BE2C (cell line): ENCODE measurements around the gene NANOGP8.
"Not testable (repeated sequence)": the region's sequence is repeated elsewhere in the genome, so short reads cannot be mapped to it uniquely, and the experiment has no call there.

ENCODE experiments used
- DNase-seq: peaks from one replicate; pipeline ENCODE4 v3.0.0-alpha.2; 2020
- H3K27me3 ChIP-seq: fragments of 250-450 bp; sonication (Bioruptor Pico); 2 replicates; pipeline ENCODE4 v1.5.1; 2020; ENCODE audit warnings: mild to moderate bottlenecking
- H3K36me3 ChIP-seq: fragments of 250-450 bp; sonication (Bioruptor Pico); 2 replicates; pipeline ENCODE4 v1.5.1; 2020; ENCODE audit warnings: mild to moderate bottlenecking
- H3K4me1 ChIP-seq: fragments of 250-450 bp; sonication (Bioruptor Pico); 2 replicates; pipeline ENCODE4 v1.5.1; 2020
- H3K4me3 ChIP-seq: 2 replicates; pipeline ENCODE4 v1.5.1; 2011; ENCODE audit warnings: low read depth, low read length
- H3K9me3 ChIP-seq: fragments of 250-450 bp; sonication (Bioruptor Pico); 2 replicates; pipeline ENCODE4 v1.5.1; 2020
- TF ChIP-seq, protein P1 (sequence below): IDR thresholded peaks from 2 replicates; pipeline ENCODE4 v1.5.1; 2012; ENCODE audit warnings: mild to moderate bottlenecking, low read depth, low read length

The NANOGP8 gene

DNA sequence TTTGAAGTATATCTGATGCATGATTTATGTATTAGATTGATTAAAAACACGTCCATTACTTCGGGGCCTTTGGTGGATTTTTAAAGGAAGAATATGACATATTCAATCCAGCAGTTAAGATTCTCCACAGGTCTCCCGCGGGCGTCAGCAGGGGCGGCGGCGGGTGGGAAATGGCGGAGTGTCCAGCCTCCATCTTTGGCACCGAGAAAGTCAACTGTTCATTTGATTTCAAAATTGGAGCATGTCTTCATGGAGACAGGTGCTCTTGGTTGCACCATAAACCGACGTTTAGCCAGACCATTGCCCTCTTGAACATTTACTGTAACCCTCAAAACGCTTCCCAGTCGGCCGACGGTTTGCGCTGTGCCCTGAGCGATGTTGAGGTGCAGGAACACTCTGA is 7.2 kb upstream of the NANOGP8 start:
- Histone ChIP-seq H3K36me3 (no peaks in the 10 kb centered on the region; the same call in 1 of the 2 replicates), H3K27me3 (no peaks in the 10 kb centered on the region), H3K9me3 (no peaks in the 10 kb centered on the region), H3K4me1 (peaks cover 5% of the 10 kb centered on the region; the same call in 1 of the 2 replicates), H3K4me3 (no peak overlapping the region)
- DNase-seq = no peak
- TF ChIP-seq, protein P1, sequence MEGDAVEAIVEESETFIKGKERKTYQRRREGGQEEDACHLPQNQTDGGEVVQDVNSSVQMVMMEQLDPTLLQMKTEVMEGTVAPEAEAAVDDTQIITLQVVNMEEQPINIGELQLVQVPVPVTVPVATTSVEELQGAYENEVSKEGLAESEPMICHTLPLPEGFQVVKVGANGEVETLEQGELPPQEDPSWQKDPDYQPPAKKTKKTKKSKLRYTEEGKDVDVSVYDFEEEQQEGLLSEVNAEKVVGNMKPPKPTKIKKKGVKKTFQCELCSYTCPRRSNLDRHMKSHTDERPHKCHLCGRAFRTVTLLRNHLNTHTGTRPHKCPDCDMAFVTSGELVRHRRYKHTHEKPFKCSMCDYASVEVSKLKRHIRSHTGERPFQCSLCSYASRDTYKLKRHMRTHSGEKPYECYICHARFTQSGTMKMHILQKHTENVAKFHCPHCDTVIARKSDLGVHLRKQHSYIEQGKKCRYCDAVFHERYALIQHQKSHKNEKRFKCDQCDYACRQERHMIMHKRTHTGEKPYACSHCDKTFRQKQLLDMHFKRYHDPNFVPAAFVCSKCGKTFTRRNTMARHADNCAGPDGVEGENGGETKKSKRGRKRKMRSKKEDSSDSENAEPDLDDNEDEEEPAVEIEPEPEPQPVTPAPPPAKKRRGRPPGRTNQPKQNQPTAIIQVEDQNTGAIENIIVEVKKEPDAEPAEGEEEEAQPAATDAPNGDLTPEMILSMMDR = no peak

DNA sequence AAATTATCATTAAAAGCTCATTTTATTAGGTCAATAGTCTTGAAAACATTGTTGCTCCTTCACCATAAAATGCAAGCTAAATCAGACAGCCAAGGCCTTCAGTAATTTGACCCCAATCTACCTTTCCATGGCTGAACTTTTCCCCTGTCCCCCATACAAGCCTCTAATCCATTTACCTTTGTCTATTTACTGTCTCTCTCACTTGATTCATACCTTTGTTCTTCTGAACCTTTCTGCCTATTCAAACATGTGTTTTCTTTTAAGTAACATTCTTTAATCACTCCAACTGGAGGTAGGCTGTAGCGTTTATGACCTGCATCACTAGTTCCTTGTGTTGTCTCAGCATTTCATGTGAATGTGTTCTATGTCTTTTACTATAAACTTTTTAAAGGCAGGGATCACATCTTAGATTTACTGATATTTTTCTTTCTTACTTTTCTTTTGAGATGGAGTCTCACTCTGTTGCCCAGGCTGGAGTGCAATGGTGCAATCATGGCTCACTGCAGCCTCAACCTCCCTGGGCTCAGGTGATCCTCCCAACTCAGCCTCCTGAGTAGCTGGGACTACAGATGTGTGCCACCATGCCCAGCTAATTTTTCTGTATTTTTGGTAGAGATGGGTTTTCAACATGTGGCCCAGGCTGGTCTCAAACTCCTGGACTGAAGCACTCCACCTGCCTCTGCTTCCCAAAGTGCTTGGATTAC is 5.2 kb upstream of the NANOGP8 start:
- peaks cover 5% of the 10 kb centered on the region; the same call in 1 of the 2 replicates for H3K4me1 ChIP-seq
- H3K9me3 ChIP-seq = no peaks in the 10 kb centered on the region
- H3K27me3 ChIP-seq = no peaks in the 10 kb centered on the region
- no peaks in the 10 kb centered on the region; the same call in 1 of the 2 replicates for H3K36me3 ChIP-seq
- H3K4me3 ChIP-seq = no peak overlapping the region
- no peak for DNase-seq
- TF ChIP-seq, protein P1 = no peak

DNA sequence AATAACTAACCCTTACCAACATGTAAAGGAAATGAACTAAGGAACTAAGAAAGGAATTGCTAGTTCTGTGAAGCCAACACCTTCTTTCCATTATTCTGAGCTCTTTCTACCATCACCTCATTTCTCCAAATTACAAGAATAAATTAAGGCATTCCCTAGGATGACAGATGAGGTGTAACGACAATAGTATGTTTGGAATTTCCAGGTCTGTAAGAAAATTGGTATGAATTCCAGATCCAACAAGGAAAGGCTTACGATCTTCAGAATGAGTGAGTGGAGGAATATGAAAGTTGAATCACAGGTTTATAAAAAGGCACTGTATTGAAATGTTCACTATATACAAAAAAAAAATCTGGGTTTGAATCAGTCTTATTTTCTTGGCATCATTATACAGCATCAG is 4.5 kb upstream of the NANOGP8 start:
- Histone ChIP-seq H3K4me1 (0 out of 2 replicates have a peak, but pooled peaks cover 3% of the 10 kb centered on the region), H3K4me3 (no peak overlapping the region), H3K27me3 (no peaks in the 10 kb centered on the region), H3K9me3 (no peaks in the 10 kb centered on the region), H3K36me3 (no peaks in the 10 kb centered on the region; the same call in 1 of the 2 replicates)
- TF ChIP-seq, protein P1 = no peak
- DNase-seq = no peak

DNA sequence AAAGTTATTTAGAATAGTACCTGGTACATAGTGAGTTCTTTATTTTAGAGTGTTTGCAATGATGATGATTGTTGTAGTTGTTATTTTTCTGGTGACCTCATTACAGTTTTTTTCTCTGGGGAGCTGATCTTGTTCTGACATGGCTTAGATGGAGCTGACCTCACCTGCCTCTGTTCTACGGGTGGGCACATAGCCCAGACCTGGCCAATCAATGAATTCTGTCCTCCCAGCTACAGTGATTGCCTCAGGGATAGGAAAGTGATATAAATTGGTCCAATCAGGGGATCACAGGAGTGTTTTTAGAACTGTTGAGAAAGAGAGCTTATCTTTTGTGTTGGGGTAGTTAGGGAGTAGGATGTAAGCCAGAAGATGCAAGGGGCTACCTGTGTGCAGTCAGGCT is 3.2 kb upstream of the NANOGP8 start:
- Histone ChIP-seq H3K4me1 (0 out of 2 replicates have a peak, but pooled peaks cover 3% of the 10 kb centered on the region), H3K27me3 (no peaks in the 10 kb centered on the region), H3K4me3 (no peak overlapping the region), H3K9me3 (no peaks in the 10 kb centered on the region), H3K36me3 (no peaks in the 10 kb centered on the region; the same call in 1 of the 2 replicates)
- no peak for DNase-seq
- TF ChIP-seq, protein P1 = no peak

DNA sequence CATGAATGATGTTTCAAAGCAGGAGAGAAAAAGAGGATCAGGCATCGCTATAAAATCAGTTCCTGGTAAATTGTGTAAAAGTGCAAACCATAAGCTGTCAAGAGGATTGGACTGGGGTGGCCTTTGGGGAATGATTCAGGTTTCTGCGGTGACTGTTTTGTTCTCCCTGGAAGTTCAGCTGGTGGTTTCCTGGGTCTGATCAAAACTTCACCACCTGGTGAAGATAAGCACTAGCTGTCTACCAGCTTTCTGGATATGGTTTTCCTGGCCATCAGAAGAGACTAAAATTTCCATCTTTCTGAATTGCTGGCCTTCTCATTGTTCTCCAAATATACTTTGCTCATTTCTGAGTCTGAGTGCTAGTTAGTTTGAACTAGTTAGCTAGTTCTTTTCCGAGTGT is 2.7 kb upstream of the NANOGP8 start:
- TF ChIP-seq, protein P1 = no peak
- no peaks in the 10 kb centered on the region for H3K27me3 ChIP-seq
- no peaks in the 10 kb centered on the region for H3K9me3 ChIP-seq
- H3K36me3 ChIP-seq = no peaks in the 10 kb centered on the region; the same call in 1 of the 2 replicates
- no peak for DNase-seq
- H3K4me3 ChIP-seq = no peak overlapping the region
- 0 out of 2 replicates have a peak, but pooled peaks cover 3% of the 10 kb centered on the region for H3K4me1 ChIP-seq

DNA sequence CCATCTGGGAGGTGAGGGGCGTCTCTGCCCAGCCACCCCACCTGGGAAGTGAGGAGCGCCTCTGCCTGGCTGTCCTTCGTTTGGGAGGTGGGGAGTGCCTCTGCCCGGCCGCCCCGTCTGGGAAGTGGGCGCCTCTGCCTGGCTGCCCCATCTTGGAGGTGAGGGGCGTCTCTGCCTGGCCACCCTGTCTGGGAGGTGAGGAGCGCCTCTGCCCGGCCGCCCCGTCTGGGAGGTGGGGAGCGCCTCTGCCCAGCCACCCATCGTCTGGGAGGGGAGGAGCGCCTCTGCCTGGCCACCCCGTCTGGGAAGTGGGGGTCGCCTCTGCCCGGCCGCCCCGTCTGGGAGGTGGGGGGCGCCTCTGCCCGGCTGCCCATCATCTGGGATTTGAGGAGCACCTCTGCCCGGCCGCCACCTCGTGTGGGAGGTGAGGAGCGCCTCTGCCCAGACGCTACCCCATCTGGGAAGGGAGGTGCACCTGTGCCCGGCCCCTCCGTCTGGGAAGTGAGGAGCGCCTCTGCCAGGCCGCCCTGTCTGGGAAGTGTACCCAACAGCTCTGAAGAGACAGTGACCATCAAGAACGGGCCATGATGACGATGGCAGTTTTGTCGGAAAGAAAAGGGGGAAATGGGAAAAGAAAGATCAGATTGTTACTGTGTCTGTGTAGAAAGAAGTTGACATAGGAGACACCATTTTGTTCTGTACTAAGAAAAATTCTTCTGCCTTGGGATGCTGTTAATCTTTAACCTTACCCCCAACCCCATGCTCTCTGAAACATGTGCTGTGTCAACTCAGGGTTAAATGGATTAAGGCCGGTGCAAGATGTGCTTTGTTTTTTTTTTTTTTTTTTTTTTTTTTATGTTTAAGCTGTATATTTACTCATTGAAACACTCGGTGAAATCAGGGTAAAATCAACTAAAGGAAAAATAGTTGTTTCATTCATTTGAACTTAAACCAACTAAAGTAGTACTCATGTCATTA is 2.4 kb downstream of the NANOGP8 start:
- not testable (repeated sequence) for H3K4me1 ChIP-seq, H3K36me3 ChIP-seq, H3K9me3 ChIP-seq, H3K4me3 ChIP-seq, DNase-seq, H3K27me3 ChIP-seq

DNA sequence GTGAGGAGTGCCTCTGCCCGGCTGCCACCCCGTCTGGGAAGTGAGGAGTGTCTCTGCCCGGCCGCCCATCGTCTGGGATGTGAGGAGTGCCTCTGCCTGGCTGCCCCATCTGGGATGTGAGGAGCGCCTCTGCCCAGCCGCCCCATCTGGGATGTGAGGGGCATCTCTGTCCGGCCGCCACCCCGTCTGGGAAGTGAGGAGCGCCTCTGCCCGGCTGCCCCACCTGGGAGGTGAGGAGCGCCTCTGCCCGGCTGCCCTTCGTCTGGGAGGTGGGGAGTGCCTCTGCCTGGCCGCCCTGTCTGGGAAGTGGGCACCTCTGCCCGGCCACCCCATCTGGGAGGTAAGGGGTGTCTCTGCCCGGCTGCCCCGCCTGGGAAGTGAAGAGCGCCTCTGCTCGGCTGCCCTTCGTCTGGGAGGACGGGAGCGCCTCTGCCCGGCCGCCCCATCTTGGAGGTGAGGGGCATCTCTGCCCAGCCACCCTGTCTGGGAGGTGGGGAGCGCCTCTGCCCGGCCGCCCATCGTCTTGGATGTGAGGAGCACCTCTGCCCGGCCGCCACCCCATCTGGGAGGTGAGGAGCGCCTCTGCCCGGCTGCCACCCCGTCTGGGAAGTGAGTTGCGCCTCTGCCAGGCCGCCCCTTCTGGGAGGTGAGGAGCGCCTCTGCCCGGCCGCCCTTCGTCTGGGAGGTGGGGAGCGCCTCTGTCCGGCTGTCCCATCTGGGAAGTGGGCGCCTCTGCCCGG is 3.3 kb downstream of the NANOGP8 start:
- H3K27me3 ChIP-seq, H3K4me1 ChIP-seq, DNase-seq, H3K9me3 ChIP-seq, H3K36me3 ChIP-seq, H3K4me3 ChIP-seq: not testable (repeated sequence)
